Neural crest cell (in vitro differentiated cells): ENCODE results near the gene HABP4. TPM values are rescaled to one million over a fixed set of nuclear protein-coding genes. Genes with fewer than 3 reads are reported as not detected.
A peak's percentile ranks its signal among the peaks of the same experiment; 100 is the strongest.

Source experiments
- DNase-seq: peaks from one replicate; pipeline ENCODE4 v3.0.0; 2021; ENCODE audit warnings: low read depth, mixed read lengths, low spot score
- H3K27ac Mint-ChIP-seq: one replicate; pipeline ENCODE4 v1.8.0; 2021; ENCODE audit warnings: mild to moderate bottlenecking, mixed read lengths; ENCODE audit not compliant: unreplicated experiment
- H3K27me3 Mint-ChIP-seq: 2 replicates; pipeline ENCODE4 v1.8.0; 2021; ENCODE audit warnings: low read depth, mild to moderate bottlenecking, mixed read lengths
- H3K36me3 Mint-ChIP-seq: 2 replicates; pipeline ENCODE4 v1.8.0; 2021; ENCODE audit warnings: low read depth, mild to moderate bottlenecking, mixed read lengths
- H3K4me1 Mint-ChIP-seq: 2 replicates; pipeline ENCODE4 v1.8.0; 2021; ENCODE audit warnings: mixed read lengths
- H3K4me3 Mint-ChIP-seq: one replicate; pipeline ENCODE4 v1.8.0; 2021; ENCODE audit warnings: mild to moderate bottlenecking, mixed read lengths
- H3K9me3 Mint-ChIP-seq: 2 replicates; pipeline ENCODE4 v1.8.0; 2021; ENCODE audit warnings: mixed read lengths
- total RNA-seq: library from RNA; stranded (reverse); gene quantifications from 2 replicates; pipeline ENCODE4 v1.2.1, GENCODE V29; 2021
- TF ChIP-seq, protein P1 (sequence below): fragments of 200-600 bp; sonication (generic); conservative IDR thresholded peaks from 2 replicates; pipeline ENCODE4 v1.5.0; 2021; ENCODE audit warnings: antibody characterized with exemption, mild to moderate bottlenecking

HABP4 gene
- total RNA-seq, 1 donor from 2014 or later: 24.7 TPM

DNA sequence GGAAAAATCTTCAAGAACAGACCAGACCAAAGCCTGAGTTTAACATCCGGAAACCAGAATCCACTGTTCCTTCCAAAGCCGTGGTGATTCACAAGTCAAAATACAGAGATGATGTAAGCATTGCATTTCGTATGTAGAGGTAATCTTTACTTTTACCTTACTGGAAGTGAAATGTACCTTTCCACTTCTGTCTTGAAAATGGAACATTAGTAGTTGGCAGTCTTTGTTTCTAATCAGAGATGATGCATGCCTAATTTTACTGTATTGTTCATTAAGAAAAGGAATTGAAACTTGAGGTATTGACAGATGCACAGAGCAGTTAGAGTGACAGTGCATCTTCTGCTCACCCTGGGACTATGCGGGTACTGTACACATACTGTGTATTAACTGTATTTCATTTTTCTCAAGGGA is 34.6 kb downstream of the HABP4 start:
- Mint-ChIP-seq H3K9me3 (no peaks in the 10 kb centered on the region), H3K4me3 (no peak overlapping the region), H3K36me3 (peaks cover 26% of the 10 kb centered on the region), H3K4me1 (no peaks in the 10 kb centered on the region), H3K27ac (no peak overlapping the region), H3K27me3 (no peaks in the 10 kb centered on the region)
- no peak for DNase-seq
- TF ChIP-seq, protein P1, sequence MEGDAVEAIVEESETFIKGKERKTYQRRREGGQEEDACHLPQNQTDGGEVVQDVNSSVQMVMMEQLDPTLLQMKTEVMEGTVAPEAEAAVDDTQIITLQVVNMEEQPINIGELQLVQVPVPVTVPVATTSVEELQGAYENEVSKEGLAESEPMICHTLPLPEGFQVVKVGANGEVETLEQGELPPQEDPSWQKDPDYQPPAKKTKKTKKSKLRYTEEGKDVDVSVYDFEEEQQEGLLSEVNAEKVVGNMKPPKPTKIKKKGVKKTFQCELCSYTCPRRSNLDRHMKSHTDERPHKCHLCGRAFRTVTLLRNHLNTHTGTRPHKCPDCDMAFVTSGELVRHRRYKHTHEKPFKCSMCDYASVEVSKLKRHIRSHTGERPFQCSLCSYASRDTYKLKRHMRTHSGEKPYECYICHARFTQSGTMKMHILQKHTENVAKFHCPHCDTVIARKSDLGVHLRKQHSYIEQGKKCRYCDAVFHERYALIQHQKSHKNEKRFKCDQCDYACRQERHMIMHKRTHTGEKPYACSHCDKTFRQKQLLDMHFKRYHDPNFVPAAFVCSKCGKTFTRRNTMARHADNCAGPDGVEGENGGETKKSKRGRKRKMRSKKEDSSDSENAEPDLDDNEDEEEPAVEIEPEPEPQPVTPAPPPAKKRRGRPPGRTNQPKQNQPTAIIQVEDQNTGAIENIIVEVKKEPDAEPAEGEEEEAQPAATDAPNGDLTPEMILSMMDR: no peak

DNA sequence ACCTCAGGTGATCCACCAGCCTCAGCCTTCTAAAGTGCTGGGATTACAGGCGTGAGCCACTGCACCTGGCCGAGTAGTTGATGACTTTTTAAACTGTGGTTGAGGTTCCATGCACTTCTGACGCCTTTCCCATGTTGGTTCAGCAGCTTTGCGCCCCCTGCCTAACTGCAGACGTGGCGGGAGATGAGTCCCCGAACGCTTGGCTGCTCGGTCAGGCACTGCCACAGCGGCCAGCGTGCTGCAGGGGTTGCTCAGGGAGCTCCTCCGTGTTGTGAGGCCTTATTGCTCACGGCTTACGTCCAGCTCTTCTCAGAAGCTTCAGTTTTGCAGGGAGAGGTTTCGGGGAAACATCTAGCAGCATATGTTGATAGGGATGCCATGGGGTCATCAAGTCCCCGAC is 35.3 kb downstream of the HABP4 start:
- peaks cover 26% of the 10 kb centered on the region for H3K36me3 Mint-ChIP-seq
- no peaks in the 10 kb centered on the region for H3K4me1 Mint-ChIP-seq
- no peaks in the 10 kb centered on the region for H3K9me3 Mint-ChIP-seq
- TF ChIP-seq, protein P1: no peak
- no peak overlapping the region for H3K4me3 Mint-ChIP-seq
- no peaks in the 10 kb centered on the region for H3K27me3 Mint-ChIP-seq
- no peak overlapping the region for H3K27ac Mint-ChIP-seq
- DNase-seq: no peak

DNA sequence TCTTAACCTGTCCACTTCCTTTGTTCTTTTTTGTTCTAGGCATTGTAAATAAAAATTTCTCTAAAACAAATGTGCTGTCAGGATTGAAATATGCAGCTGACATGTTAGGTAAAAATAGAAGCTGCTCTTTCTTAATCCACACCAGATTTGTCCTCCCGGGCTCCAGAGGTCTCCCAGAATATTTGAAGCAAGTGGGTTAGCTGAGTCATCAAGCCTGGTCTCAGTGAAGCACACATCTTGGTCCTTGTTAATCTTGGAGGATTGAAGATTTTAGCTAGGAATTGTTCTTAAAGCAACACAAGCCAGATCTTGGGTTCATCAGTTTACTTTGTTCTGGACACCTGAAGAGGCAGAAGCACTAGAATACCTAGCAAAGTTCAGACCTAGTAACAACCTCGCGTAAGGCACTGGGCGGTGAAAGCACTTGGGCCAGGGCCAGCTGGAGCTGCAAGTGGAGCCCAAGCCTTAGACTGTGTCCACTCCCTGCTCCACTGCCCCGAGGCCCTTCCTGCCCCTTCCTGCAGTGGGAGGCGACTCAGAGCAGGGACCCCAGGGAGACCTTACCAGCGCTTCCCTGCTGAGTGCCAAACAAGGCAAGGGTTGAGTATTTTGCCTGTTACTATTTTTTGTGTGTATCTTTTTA is 36.5 kb downstream of the HABP4 start:
- TF ChIP-seq, protein P1: no peak
- Mint-ChIP-seq H3K9me3 (no peaks in the 10 kb centered on the region), H3K4me1 (no peaks in the 10 kb centered on the region), H3K27me3 (no peaks in the 10 kb centered on the region), H3K36me3 (peaks cover 29% of the 10 kb centered on the region), H3K4me3 (no peak overlapping the region), H3K27ac (no peak overlapping the region)
- no peak for DNase-seq

DNA sequence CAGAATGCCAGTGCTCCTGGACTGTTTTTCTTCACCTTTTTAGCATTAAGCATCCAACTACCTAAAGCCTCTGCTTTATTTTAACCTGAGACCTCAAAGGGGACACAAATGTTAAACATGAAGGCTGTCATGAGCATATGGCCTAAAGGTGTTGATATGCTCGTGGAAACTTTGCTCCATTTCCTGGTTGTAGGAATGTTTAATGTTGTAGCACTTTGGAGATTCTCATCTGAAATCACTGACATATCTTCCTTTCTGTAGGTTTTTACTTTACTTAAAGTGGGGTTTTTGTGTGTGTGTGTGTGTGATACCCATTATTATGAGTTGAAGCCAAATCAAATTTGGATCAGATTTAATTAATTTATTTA is 37.0 kb downstream of the HABP4 start:
- H3K27ac Mint-ChIP-seq: no peak overlapping the region
- no peak for DNase-seq
- no peak overlapping the region for H3K4me3 Mint-ChIP-seq
- no peaks in the 10 kb centered on the region for H3K27me3 Mint-ChIP-seq
- no peaks in the 10 kb centered on the region for H3K4me1 Mint-ChIP-seq
- TF ChIP-seq, protein P1: no peak
- H3K36me3 Mint-ChIP-seq: peaks cover 29% of the 10 kb centered on the region
- no peaks in the 10 kb centered on the region for H3K9me3 Mint-ChIP-seq

DNA sequence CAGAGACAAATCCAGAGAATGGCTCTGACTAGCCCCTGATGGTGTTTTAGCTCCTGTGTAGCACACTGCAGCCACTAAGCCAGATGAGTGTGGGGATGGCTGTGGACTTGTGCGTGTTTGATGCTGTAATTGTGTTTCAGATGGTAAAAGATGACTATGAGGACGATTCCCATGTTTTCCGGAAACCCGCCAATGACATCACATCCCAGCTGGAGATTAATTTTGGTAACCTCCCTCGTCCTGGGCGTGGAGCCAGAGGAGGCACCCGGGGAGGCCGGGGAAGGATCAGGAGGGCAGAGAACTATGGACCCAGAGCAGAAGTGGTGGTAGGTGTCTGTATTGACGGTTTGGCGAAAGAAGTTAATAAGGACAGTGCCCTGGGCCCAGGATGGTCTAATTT is 38.0 kb downstream of the HABP4 start:
- no peak overlapping the region for H3K4me3 Mint-ChIP-seq
- H3K27me3 Mint-ChIP-seq: no peaks in the 10 kb centered on the region
- DNase-seq: no peak
- TF ChIP-seq, protein P1: no peak
- peaks cover 21% of the 10 kb centered on the region for H3K36me3 Mint-ChIP-seq
- no peaks in the 10 kb centered on the region for H3K9me3 Mint-ChIP-seq
- H3K4me1 Mint-ChIP-seq: no peaks in the 10 kb centered on the region
- peak overlapping the region; percentile 35 for H3K27ac Mint-ChIP-seq
